Right hindlimb (tissue), 1 donor: ENCODE measurements around the gene EZH1.
"Not testable (repeated sequence)": the region's sequence is repeated elsewhere in the genome, so short reads cannot be mapped to it uniquely, and the experiment has no call there.

Experiments used
- DNase-seq: peaks from one replicate; pipeline ENCODE4 v3.0.0-alpha.2; 2018

EZH1 gene

GRCh38 chr17:42680331-42680808 is 64.5 kb downstream of the EZH1 start:
- DNase-seq: no peak

GRCh38 chr17:42679492-42680330 is 65.1 kb downstream of the EZH1 start:
- peak; percentile 85 for DNase-seq

GRCh38 chr17:42678951-42679491 is 65.8 kb downstream of the EZH1 start:
- peak; percentile 65 for DNase-seq

GRCh38 chr17:42677921-42678781 is 66.7 kb downstream of the EZH1 start:
- DNase-seq: peak; percentile 91

GRCh38 chr17:42677012-42677857 is 67.6 kb downstream of the EZH1 start:
- peak; percentile 100 for DNase-seq

- no peak for DNase-seq
Measured at GRCh38 chr17:42676424-42677011, 68.3 kb downstream of the EZH1 start, which contains the start of gene PLEKHH3. Gene PLEKHH3, minus strand, starts transcription at chr17:42676994. Its CDS starts 431 bp downstream, at chr17:42676563.

GRCh38 chr17:42675965-42676423 is 68.8 kb downstream of the EZH1 start:
- DNase-seq: peak; percentile 67

GRCh38 chr17:42675348-42675964 is 69.4 kb downstream of the EZH1 start:
- DNase-seq: peak; percentile 67

- DNase-seq: no peak
Measured at GRCh38 chr17:42674755-42675347, 70.0 kb downstream of the EZH1 start.

GRCh38 chr17:42673885-42674754 is 70.7 kb downstream of the EZH1 start:
- peak; percentile 77 for DNase-seq

GRCh38 chr17:42673266-42673884 is 71.5 kb downstream of the EZH1 start:
- no peak for DNase-seq

- DNase-seq: no peak
Measured at GRCh38 chr17:42672038-42672437, 72.8 kb downstream of the EZH1 start.

- DNase-seq: no peak
Measured at GRCh38 chr17:42670789-42671657, 73.8 kb downstream of the EZH1 start.

GRCh38 chr17:42669977-42670788 is 74.7 kb downstream of the EZH1 start:
- DNase-seq: no peak

GRCh38 chr17:42669705-42669976 is 75.2 kb downstream of the EZH1 start:
- no peak for DNase-seq

- peak; percentile 24 for DNase-seq
Measured at GRCh38 chr17:42667088-42667951, 77.5 kb downstream of the EZH1 start.

GRCh38 chr17:42666126-42666525 is 78.7 kb downstream of the EZH1 start:
- DNase-seq: not testable (repeated sequence)
